Measurements from ENCODE around the gene SLC6A18.

Gene SLC6A18

GRCh38 chr5:1187234-1187949 is 37.8 kb upstream of the SLC6A18 start:
- DNase-seq, result no peak

- DNase-seq, result no peak
These were observed 37.2 kb upstream of the SLC6A18 start for GRCh38 chr5:1187950-1188334.

- no peak for DNase-seq
These were observed 36.7 kb upstream of the SLC6A18 start for GRCh38 chr5:1188464-1188863.

GRCh38 chr5:1189269-1189668 is 35.9 kb upstream of the SLC6A18 start:
- DNase-seq, result no peak

- no peak for DNase-seq
These were observed 34.9 kb upstream of the SLC6A18 start for GRCh38 chr5:1190278-1190677.

- no peak for DNase-seq
These were observed 34.3 kb upstream of the SLC6A18 start for GRCh38 chr5:1190837-1191239.

GRCh38 chr5:1192971-1193590 is 32.1 kb upstream of the SLC6A18 start:
- DNase-seq, result no peak

GRCh38 chr5:1193591-1193985 is 31.6 kb upstream of the SLC6A18 start:
- DNase-seq, result no peak

- no peak for DNase-seq
These were observed 30.8 kb upstream of the SLC6A18 start for GRCh38 chr5:1194378-1194777.

- DNase-seq, result no peak
These were observed 29.7 kb upstream of the SLC6A18 start for GRCh38 chr5:1195439-1195838.

- DNase-seq, result no peak
These were observed 29.3 kb upstream of the SLC6A18 start for GRCh38 chr5:1195916-1196315.

- DNase-seq, result no peak
These were observed 28.6 kb upstream of the SLC6A18 start for GRCh38 chr5:1196562-1196961.

GRCh38 chr5:1197876-1198666 is 27.1 kb upstream of the SLC6A18 start:
- no peak for DNase-seq

- no peak for DNase-seq
These were observed 25.9 kb upstream of the SLC6A18 start for GRCh38 chr5:1199340-1199648.

GRCh38 chr5:1199649-1200494 is 25.3 kb upstream of the SLC6A18 start:
- no peak for DNase-seq

GRCh38 chr5:1200495-1201326 is 24.5 kb upstream of the SLC6A18 start:
- no peak for DNase-seq

- peak; percentile 23 for DNase-seq
These were observed 23.7 kb upstream of the SLC6A18 start, which contains the start of gene SLC6A19 for GRCh38 chr5:1201327-1202025. Gene SLC6A19 (plus strand): TSS chr5:1201595. CDS start chr5:1201651, 56 bp downstream.

- no peak for DNase-seq
These were observed 23.0 kb upstream of the SLC6A18 start for GRCh38 chr5:1202026-1202797.

GRCh38 chr5:1202798-1203185 is 22.4 kb upstream of the SLC6A18 start:
- no peak for DNase-seq

- DNase-seq, result no peak
These were observed 21.7 kb upstream of the SLC6A18 start for GRCh38 chr5:1203311-1203967.
